ENCODE results near the gene TEKT3. TPM values are rescaled to one million over a fixed set of nuclear protein-coding genes. Genes with fewer than 3 reads are reported as not detected.

Gene TEKT3
- total and polyA plus RNA-seq, 9 of the 15 experiments (the other 6 are each of a cell fraction or from before 2014, with no cell fraction given) = not detected

DNA sequence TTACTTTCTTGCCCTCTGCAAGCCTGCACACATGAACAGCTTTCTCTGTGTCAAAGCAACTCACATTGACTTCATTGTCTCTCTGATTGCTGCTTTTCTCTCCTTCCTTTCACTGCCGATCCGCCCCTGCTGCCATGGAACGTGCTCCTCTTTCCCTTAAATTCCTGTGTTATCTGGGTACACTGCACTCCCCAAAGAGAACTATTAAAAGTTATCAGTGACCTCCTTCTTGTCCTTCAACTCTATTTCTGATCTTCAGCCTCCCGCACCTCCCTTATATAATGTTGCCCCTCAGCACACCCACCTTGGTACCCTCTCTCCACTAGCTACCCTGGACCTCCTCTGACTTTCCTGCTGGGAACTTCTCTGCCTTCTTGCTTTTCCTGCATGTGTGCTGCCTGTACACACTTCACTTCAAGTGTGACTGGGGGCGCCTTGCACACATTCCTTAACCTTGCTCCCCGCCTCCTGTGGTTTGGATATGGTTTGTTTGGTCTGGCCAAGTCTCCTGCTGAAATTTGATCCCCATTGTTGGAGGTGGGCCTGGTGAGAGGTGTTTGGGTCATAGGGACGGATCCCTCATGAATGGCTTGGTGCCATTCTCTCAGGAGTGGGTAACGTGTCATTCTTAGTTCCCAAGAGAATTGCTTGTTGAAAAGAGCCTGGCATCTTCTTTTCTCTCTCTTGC lies 49.6 kb downstream of the TEKT3 start:
- BruUV-seq (replicated peaks) = no TSS peak
- H3K79me2 ChIP-seq (ENCODE audit: control insufficient read depth, insufficient read depth, low read length) = no peaks in the 10 kb centered on the region
- ChIA-PET CTCF (ENCODE audit: low intra/inter-chr PET ratio) (no interaction called here), POLR2A (no interaction called here)
- H2AFZ ChIP-seq (ENCODE audit: low read depth, low read length) = no peak overlapping the region
- H4K20me1 ChIP-seq (replicated peaks; ENCODE audit: control insufficient read depth, insufficient read depth, low read length) = no peaks in the 10 kb centered on the region
- WGBS (ENCODE audit: insufficient coverage, low coverage, missing lambda C conversion rate) = 4% methylated on average over 7 of the region's 8 CpGs
- H3K36me3 ChIP-seq (ENCODE audit: control insufficient read depth, insufficient read depth, low read length) = no peaks in the 10 kb centered on the region
- H3K4me3 ChIP-seq = no peak overlapping the region
- in situ Hi-C loops (cut with MboI) (no loop called here), intact Hi-C loops (cut with micrococcal nuclease) (no loop called here)
- DNase-seq (ENCODE audit: extremely low read depth in 1 of 4, low spot score in 3 of 4) (no peak), FAIRE-seq (no peak), ATAC-seq (no peak)
- no peaks in the 10 kb centered on the region for H3K9me1 ChIP-seq (ENCODE audit: control insufficient read depth, insufficient read depth, low read length)
- H3K9ac ChIP-seq (ENCODE audit: insufficient read depth in 1 of 2, low read depth in 2 of 2, low read length in 2 of 2) = no peak overlapping the region
- H3K27ac ChIP-seq (ENCODE audit: extremely low read depth, low read depth, low read length) = no peak overlapping the region
- no peaks in the 10 kb centered on the region for H3K27me3 ChIP-seq (ENCODE audit: control insufficient read depth in 2 of 2, insufficient read depth in 2 of 2, low read length in 2 of 2)
- no peaks in the 10 kb centered on the region for H3K9me3 ChIP-seq (replicated peaks; ENCODE audit: control insufficient read depth, insufficient read depth, low read depth, low read length)
- H3K4me1 ChIP-seq (replicated peaks in 1 of 2; ENCODE audit: control insufficient read depth in 2 of 2, insufficient read depth in 2 of 2, low read length in 2 of 2) = peaks cover 0 to 6% of the 10 kb centered on the region in 2 experiments; a peak in 2 of 5 replicates
- no peak overlapping the region for H3K4me2 ChIP-seq (ENCODE audit: insufficient read depth, low read length)
- TF ChIP-seq LCOR (CRISPR knock-in tag; IDR thresholded peaks at IDR 0.05) = no peak
- TF ChIP-seq ZNF12 (CRISPR knock-in tag; IDR thresholded peaks at IDR 0.05) = no peak
- TF ChIP-seq, protein P1, sequence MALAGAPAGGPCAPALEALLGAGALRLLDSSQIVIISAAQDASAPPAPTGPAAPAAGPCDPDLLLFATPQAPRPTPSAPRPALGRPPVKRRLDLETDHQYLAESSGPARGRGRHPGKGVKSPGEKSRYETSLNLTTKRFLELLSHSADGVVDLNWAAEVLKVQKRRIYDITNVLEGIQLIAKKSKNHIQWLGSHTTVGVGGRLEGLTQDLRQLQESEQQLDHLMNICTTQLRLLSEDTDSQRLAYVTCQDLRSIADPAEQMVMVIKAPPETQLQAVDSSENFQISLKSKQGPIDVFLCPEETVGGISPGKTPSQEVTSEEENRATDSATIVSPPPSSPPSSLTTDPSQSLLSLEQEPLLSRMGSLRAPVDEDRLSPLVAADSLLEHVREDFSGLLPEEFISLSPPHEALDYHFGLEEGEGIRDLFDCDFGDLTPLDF (CRISPR knock-in tag; IDR thresholded peaks at IDR 0.05) = no peak
- TF ChIP-seq, protein P2, sequence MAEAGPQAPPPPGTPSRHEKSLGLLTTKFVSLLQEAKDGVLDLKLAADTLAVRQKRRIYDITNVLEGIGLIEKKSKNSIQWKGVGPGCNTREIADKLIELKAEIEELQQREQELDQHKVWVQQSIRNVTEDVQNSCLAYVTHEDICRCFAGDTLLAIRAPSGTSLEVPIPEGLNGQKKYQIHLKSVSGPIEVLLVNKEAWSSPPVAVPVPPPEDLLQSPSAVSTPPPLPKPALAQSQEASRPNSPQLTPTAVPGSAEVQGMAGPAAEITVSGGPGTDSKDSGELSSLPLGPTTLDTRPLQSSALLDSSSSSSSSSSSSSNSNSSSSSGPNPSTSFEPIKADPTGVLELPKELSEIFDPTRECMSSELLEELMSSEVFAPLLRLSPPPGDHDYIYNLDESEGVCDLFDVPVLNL (CRISPR knock-in tag; IDR thresholded peaks at IDR 0.05; ENCODE audit: low read depth) = no peak
- TF ChIP-seq NFXL1 (CRISPR knock-in tag; IDR thresholded peaks at IDR 0.05) = no peak
- TF ChIP-seq, protein P3, sequence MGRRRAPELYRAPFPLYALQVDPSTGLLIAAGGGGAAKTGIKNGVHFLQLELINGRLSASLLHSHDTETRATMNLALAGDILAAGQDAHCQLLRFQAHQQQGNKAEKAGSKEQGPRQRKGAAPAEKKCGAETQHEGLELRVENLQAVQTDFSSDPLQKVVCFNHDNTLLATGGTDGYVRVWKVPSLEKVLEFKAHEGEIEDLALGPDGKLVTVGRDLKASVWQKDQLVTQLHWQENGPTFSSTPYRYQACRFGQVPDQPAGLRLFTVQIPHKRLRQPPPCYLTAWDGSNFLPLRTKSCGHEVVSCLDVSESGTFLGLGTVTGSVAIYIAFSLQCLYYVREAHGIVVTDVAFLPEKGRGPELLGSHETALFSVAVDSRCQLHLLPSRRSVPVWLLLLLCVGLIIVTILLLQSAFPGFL (CRISPR knock-in tag; IDR thresholded peaks at IDR 0.05) = no peak
- TF ChIP-seq ZKSCAN1 (IDR thresholded peaks at IDR 0.05; ENCODE audit: low read depth, low read length) = no peak
- no peak for TF ChIP-seq STAT5B (CRISPR knock-in tag; IDR thresholded peaks at IDR 0.05)
- TF ChIP-seq ELF4 (CRISPR knock-in tag; IDR thresholded peaks at IDR 0.05) = no peak
- no peak for TF ChIP-seq TARDBP (IDR thresholded peaks at IDR 0.05)
- TF ChIP-seq NBN (IDR thresholded peaks at IDR 0.05; ENCODE audit: low read depth) = no peak
- no peak for TF ChIP-seq MTF1 (CRISPR knock-in tag; IDR thresholded peaks at IDR 0.05; ENCODE audit: borderline replicate concordance)
- TF ChIP-seq, protein P4, sequence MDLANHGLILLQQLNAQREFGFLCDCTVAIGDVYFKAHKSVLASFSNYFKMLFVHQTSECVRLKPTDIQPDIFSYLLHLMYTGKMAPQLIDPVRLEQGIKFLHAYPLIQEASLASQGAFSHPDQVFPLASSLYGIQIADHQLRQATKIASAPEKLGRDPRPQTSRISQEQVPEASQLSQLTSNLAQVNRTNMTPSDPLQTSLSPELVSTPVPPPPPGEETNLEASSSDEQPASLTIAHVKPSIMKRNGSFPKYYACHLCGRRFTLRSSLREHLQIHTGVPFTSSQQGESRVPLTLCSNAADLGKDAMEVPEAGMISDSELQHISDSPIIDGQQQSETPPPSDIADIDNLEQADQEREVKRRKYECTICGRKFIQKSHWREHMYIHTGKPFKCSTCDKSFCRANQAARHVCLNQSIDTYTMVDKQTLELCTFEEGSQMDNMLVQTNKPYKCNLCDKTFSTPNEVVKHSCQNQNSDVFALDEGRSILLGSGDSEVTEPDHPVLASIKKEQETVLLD (IDR thresholded peaks at IDR 0.05) = no peak
- no peak for TF ChIP-seq NCOA6 (IDR thresholded peaks at IDR 0.05)
- TF ChIP-seq, protein P5, sequence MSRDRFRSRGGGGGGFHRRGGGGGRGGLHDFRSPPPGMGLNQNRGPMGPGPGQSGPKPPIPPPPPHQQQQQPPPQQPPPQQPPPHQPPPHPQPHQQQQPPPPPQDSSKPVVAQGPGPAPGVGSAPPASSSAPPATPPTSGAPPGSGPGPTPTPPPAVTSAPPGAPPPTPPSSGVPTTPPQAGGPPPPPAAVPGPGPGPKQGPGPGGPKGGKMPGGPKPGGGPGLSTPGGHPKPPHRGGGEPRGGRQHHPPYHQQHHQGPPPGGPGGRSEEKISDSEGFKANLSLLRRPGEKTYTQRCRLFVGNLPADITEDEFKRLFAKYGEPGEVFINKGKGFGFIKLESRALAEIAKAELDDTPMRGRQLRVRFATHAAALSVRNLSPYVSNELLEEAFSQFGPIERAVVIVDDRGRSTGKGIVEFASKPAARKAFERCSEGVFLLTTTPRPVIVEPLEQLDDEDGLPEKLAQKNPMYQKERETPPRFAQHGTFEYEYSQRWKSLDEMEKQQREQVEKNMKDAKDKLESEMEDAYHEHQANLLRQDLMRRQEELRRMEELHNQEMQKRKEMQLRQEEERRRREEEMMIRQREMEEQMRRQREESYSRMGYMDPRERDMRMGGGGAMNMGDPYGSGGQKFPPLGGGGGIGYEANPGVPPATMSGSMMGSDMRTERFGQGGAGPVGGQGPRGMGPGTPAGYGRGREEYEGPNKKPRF (IDR thresholded peaks at IDR 0.05; ENCODE audit: low read depth, low read length) = no peak
- no peak for TF ChIP-seq SIN3B (IDR thresholded peaks at IDR 0.05; ENCODE audit: low read depth)

Data from K562 (cell line).